ENCODE measurements around the gene PCK1. TPM values are rescaled to one million over a fixed set of nuclear protein-coding genes. Genes with fewer than 3 reads are reported as not detected.

The PCK1 gene
- total and polyA plus RNA-seq, 2 donors (not counting 1 experiment from before 2014, with no cell fraction given): under 0.01 TPM; not detected in 1

DNA sequence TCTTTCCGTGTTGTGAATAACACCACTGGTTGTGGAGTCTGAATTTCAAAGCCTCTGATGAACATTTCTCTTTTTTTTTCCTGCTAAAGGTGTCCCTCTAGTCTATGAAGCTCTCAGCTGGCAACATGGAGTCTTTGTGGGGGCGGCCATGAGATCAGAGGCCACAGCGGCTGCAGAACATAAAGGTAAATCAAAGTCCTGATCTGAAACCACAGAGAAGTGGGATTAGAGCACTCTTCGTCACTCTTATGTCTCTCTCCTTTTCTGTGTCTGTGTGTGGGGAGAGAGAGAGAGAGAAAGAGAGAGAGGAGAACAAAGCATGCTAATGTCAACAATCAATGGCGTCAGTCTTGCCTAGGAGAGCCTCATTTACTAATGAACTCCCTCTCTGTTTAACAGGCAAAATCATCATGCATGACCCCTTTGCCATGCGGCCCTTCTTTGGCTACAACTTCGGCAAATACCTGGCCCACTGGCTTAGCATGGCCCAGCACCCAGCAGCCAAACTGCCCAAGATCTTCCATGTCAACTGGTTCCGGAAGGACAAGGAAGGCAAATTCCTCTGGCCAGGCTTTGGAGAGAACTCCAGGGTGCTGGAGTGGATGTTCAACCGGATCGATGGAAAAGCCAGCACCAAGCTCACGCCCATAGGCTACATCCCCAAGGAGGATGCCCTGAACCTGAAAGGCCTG lies 4.2 kb downstream of the PCK1 start:
- TF ChIP-seq EZH2 (IDR thresholded peaks at IDR 0.05; ENCODE audit: low read length, missing control alignments): no peak
- TF ChIP-seq, protein P1, sequence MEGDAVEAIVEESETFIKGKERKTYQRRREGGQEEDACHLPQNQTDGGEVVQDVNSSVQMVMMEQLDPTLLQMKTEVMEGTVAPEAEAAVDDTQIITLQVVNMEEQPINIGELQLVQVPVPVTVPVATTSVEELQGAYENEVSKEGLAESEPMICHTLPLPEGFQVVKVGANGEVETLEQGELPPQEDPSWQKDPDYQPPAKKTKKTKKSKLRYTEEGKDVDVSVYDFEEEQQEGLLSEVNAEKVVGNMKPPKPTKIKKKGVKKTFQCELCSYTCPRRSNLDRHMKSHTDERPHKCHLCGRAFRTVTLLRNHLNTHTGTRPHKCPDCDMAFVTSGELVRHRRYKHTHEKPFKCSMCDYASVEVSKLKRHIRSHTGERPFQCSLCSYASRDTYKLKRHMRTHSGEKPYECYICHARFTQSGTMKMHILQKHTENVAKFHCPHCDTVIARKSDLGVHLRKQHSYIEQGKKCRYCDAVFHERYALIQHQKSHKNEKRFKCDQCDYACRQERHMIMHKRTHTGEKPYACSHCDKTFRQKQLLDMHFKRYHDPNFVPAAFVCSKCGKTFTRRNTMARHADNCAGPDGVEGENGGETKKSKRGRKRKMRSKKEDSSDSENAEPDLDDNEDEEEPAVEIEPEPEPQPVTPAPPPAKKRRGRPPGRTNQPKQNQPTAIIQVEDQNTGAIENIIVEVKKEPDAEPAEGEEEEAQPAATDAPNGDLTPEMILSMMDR (conservative IDR thresholded peaks at IDR 0.05 in 1 of 2, IDR thresholded peaks at IDR 0.05 in 1 of 2; ENCODE audit: low read depth in 1 of 2, low read length in 2 of 2): no peak
- Histone ChIP-seq H3K9ac (ENCODE audit: insufficient read depth, low read length) (no peak overlapping the region), H3K36me3 (ENCODE audit: control insufficient read depth, insufficient read depth, low read length) (no peaks in the 10 kb centered on the region), H3K27me3 (ENCODE audit: control insufficient read depth, insufficient read depth, low read length) (no peaks in the 10 kb centered on the region), H3K4me3 (replicated peaks in 1 of 4; ENCODE audit: control extremely low read depth in 1 of 4, insufficient read depth in 1 of 4, low read depth in 3 of 4, low read length in 4 of 4) (no peak overlapping the region), H2AFZ (ENCODE audit: low read length) (no peak overlapping the region), H3K4me1 (ENCODE audit: control insufficient read depth, extremely low read depth, insufficient read depth, low read length) (no peaks in the 10 kb centered on the region), H3K27ac (ENCODE audit: insufficient read depth, low read length) (no peak overlapping the region), H3K79me2 (ENCODE audit: control insufficient read depth, insufficient read depth, low read length) (no peaks in the 10 kb centered on the region), H4K20me1 (ENCODE audit: control insufficient read depth, extremely low read depth, insufficient read depth, low read length) (no peaks in the 10 kb centered on the region), H3K9me3 (ENCODE audit: control insufficient read depth, insufficient read depth, low read depth, low read length) (no peaks in the 10 kb centered on the region), H3K4me2 (ENCODE audit: extremely low read depth, insufficient read depth, low read length) (no peak overlapping the region)
- no peak for DNase-seq (ENCODE audit: low read depth in 2 of 2)

- no peak overlapping the region for H3K4me2 ChIP-seq (ENCODE audit: extremely low read depth, insufficient read depth, low read length)
- no peaks in the 10 kb centered on the region for H3K27me3 ChIP-seq (ENCODE audit: control insufficient read depth, insufficient read depth, low read length)
- no peak for TF ChIP-seq EZH2 (IDR thresholded peaks at IDR 0.05; ENCODE audit: low read length, missing control alignments)
- no peaks in the 10 kb centered on the region for H3K36me3 ChIP-seq (ENCODE audit: control insufficient read depth, insufficient read depth, low read length)
- no peak overlapping the region for H3K4me3 ChIP-seq (replicated peaks in 1 of 4; ENCODE audit: control extremely low read depth in 1 of 4, insufficient read depth in 1 of 4, low read depth in 3 of 4, low read length in 4 of 4)
- H4K20me1 ChIP-seq (ENCODE audit: control insufficient read depth, extremely low read depth, insufficient read depth, low read length): no peaks in the 10 kb centered on the region
- H3K4me1 ChIP-seq (ENCODE audit: control insufficient read depth, extremely low read depth, insufficient read depth, low read length): no peaks in the 10 kb centered on the region
- H3K9me3 ChIP-seq (ENCODE audit: control insufficient read depth, insufficient read depth, low read depth, low read length): no peaks in the 10 kb centered on the region
- H3K79me2 ChIP-seq (ENCODE audit: control insufficient read depth, insufficient read depth, low read length): no peaks in the 10 kb centered on the region
- no peak overlapping the region for H2AFZ ChIP-seq (ENCODE audit: low read length)
- no peak overlapping the region for H3K27ac ChIP-seq (ENCODE audit: insufficient read depth, low read length)
- no peak for DNase-seq (ENCODE audit: low read depth in 2 of 2)
- H3K9ac ChIP-seq (ENCODE audit: insufficient read depth, low read length): no peak overlapping the region
Observed at GRCh38 chr20:57566399-57566798, 5.5 kb downstream of the PCK1 start.

GRCh38 chr20:57566803-57567459 lies 6.0 kb downstream of the PCK1 start:
- Histone ChIP-seq H3K9me3 (ENCODE audit: control insufficient read depth, insufficient read depth, low read depth, low read length) (no peaks in the 10 kb centered on the region), H4K20me1 (ENCODE audit: control insufficient read depth, extremely low read depth, insufficient read depth, low read length) (no peaks in the 10 kb centered on the region), H3K27me3 (ENCODE audit: control insufficient read depth, insufficient read depth, low read length) (no peaks in the 10 kb centered on the region), H3K4me2 (ENCODE audit: extremely low read depth, insufficient read depth, low read length) (no peak overlapping the region), H3K9ac (ENCODE audit: insufficient read depth, low read length) (no peak overlapping the region), H3K4me3 (replicated peaks in 1 of 4; ENCODE audit: control extremely low read depth in 1 of 4, insufficient read depth in 1 of 4, low read depth in 3 of 4, low read length in 4 of 4) (no peak overlapping the region), H3K27ac (ENCODE audit: insufficient read depth, low read length) (no peak overlapping the region), H2AFZ (ENCODE audit: low read length) (no peak overlapping the region), H3K4me1 (ENCODE audit: control insufficient read depth, extremely low read depth, insufficient read depth, low read length) (no peaks in the 10 kb centered on the region), H3K36me3 (ENCODE audit: control insufficient read depth, insufficient read depth, low read length) (no peaks in the 10 kb centered on the region), H3K79me2 (ENCODE audit: control insufficient read depth, insufficient read depth, low read length) (no peaks in the 10 kb centered on the region)
- TF ChIP-seq EZH2 (IDR thresholded peaks at IDR 0.05; ENCODE audit: low read length, missing control alignments): no peak
- DNase-seq (ENCODE audit: low read depth in 2 of 2): no peak

Data from fibroblast of lung (primary cell).